BJ (cell line): ENCODE results near the gene CRTC1. TPM values are rescaled to one million over a fixed set of nuclear protein-coding genes. Genes with fewer than 3 reads are reported as not detected.

Source experiments
- CTCF ChIA-PET: fragments of 350-600 bp; formaldehyde crosslinking; extraction: SDS; loops from one replicate; lab custom pipeline; 2021; ENCODE audit warnings: antibody characterized with exemption, inconsistent platforms; lab: Yijun Ruan, JAX
- POLR2A ChIA-PET: fragments of 300-600 bp; sonication (Branson Sonifier 250); formaldehyde crosslinking; extraction: SDS; loops from one replicate; lab custom pipeline; 2021; ENCODE audit warnings: antibody characterized with exemption; lab: Charles Lee
- DNase-seq: peaks from one replicate; pipeline ENCODE4 v3.0.0-alpha.2; 2011; ENCODE audit warnings: low read depth
- H3K27me3 ChIP-seq: 2 replicates; pipeline ENCODE4 v1.6.0; 2011; ENCODE audit warnings: low read length; ENCODE audit not compliant: control insufficient read depth, insufficient read depth
- H3K36me3 ChIP-seq: 2 replicates; pipeline ENCODE4 v1.5.1; 2011; ENCODE audit warnings: low read length; ENCODE audit not compliant: control insufficient read depth, insufficient read depth
- H3K4me3 ChIP-seq: 2 replicates; pipeline ENCODE4 v1.5.1; 2011; ENCODE audit warnings: low read depth, mild to moderate bottlenecking, control low read depth, low read length
- polyA plus RNA-seq: library from polyadenylated mRNA; depleted of rRNA; stranded (reverse); fragments of >200 nt; gene quantifications from 2 replicates; pipeline ENCODE4 v1.2.3, GENCODE V29; 2011
- TF ChIP-seq, protein P1 (sequence below): IDR thresholded peaks from 2 replicates; pipeline ENCODE4 v1.5.1; 2011; ENCODE audit warnings: low read depth, mild to moderate bottlenecking, control low read depth, inconsistent platforms, low read length, moderate library complexity; ENCODE audit not compliant: insufficient read depth

The CRTC1 gene
- polyA plus RNA-seq, 1 experiment = 1.5 TPM

DNA sequence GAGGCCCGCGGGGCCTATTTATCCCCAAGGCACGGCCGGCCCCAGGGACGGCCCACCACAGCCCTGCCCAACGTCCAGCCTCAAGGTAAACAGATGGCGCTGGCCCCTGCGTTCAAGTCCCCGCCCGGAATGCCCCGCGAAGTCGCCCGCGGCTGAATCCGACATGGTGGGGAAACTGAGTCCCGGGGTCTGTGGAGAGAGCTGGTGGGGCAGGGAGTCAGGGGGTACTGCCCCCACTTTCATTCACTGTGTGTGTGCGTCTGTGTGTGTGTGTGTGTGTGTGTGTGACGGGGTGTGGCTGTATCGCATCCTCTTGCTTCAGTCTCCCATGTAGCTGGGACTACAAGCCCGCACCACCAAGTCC lies 107.8 kb downstream of the CRTC1 start:
- no peak overlapping the region for H3K4me3 ChIP-seq
- ChIA-PET POLR2A (no interaction called here), CTCF (no interaction called here)
- TF ChIP-seq, protein P1, sequence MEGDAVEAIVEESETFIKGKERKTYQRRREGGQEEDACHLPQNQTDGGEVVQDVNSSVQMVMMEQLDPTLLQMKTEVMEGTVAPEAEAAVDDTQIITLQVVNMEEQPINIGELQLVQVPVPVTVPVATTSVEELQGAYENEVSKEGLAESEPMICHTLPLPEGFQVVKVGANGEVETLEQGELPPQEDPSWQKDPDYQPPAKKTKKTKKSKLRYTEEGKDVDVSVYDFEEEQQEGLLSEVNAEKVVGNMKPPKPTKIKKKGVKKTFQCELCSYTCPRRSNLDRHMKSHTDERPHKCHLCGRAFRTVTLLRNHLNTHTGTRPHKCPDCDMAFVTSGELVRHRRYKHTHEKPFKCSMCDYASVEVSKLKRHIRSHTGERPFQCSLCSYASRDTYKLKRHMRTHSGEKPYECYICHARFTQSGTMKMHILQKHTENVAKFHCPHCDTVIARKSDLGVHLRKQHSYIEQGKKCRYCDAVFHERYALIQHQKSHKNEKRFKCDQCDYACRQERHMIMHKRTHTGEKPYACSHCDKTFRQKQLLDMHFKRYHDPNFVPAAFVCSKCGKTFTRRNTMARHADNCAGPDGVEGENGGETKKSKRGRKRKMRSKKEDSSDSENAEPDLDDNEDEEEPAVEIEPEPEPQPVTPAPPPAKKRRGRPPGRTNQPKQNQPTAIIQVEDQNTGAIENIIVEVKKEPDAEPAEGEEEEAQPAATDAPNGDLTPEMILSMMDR = no peak
- H3K36me3 ChIP-seq = no peaks in the 10 kb centered on the region
- DNase-seq = no peak
- peaks cover 36% of the 10 kb centered on the region for H3K27me3 ChIP-seq

DNA sequence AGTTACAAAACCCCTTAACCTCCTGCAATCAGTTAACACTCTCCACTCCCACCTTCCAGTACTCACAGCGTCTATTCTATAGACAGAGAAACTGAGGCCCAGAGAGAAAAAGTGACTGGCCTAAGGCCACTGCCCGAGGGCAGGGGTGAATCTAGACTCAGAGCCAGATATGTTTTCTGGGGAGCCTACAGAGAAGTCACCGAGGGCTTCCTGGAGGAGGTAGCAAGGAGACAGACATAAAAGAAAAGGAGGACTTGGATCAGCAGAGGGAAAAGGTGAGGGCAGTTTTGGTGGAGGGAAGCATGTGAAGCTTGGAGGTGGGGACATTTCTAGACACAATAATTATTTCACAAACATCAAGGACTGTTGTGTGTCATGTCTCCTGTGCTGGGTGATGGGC lies 109.2 kb downstream of the CRTC1 start:
- TF ChIP-seq, protein P1 = no peak

DNA sequence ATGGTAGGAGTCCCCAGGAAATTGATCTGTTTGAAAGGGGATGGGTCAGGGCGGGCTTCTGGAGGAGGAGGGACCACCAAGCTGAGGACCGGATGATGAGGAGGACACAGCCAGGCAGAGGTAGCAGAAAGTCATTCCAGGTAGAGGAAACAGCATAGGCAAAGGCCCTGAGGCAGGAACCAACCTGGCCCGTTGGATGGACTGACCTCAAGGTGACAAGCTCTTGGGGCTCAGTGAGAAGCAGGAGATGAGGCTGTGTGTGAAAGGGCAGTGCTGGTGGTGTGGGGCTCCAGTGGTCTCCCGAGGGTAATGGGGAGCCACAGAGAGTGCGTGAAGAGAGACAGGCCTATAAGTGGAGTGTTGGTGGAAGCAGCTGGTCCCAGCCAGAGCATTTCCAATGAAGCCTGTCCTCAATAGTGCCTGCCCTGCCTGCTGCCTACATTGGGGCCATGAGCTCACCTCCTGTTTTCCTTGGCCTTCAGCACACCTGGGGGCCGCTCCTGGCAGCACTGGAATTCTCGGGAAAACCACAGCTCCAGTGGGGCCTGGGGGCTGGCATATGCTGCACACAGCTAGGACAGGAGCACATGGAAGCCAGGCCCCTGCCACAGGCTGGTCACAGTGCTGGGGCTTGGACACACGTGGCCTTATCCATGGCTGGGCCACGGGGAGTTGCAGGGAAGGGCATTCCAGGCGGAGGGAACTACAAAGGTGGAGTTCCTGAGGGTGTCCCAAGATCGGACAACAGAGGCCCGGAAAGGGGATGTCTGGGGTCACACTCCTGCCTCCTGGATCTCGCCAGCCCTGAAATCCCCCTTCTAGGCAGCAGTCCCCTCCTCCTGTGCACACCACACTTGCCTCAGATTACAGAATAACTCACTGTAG lies 109.9 kb downstream of the CRTC1 start:
- Histone ChIP-seq H3K4me3 (no peak overlapping the region), H3K27me3 (peaks cover 33% of the 10 kb centered on the region), H3K36me3 (no peaks in the 10 kb centered on the region)
- CTCF ChIA-PET = interaction anchor here (1.0 kb wide), 1 partner anchor 204 kb away, joined by 3 read pairs; no protein-coding TSS in a partner anchor
- DNase-seq = no peak
- POLR2A ChIA-PET = no interaction called here
- TF ChIP-seq, protein P1 = no peak

More for the DNA sequence above, 109.2 kb downstream of the CRTC1 start:
- Histone ChIP-seq H3K27me3 (peaks cover 34% of the 10 kb centered on the region), H3K4me3 (no peak overlapping the region), H3K36me3 (no peaks in the 10 kb centered on the region)
- CTCF ChIA-PET = interaction anchor here (1.0 kb wide), 1 partner anchor 203 kb away, joined by 3 read pairs; no protein-coding TSS in a partner anchor
- no peak for DNase-seq
- POLR2A ChIA-PET = no interaction called here

DNA sequence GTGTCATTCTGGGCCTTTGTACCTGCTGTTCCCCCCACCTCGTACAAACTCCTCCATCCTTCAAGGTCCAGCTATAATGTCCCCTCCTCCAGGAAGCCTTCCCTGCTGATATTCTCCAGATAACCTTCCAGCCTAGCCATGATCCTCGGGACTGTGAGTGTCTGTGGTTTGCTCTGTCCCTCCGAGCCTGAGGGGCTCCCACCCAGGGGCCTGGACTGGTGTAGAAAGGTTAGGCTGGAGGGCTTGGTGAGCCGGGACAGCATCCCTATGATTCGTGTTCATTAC lies 110.5 kb downstream of the CRTC1 start:
- ChIA-PET POLR2A (no interaction called here), CTCF (interaction anchor here (0.7 kb wide), 1 partner anchor 13 kb away, joined by 3 read pairs; no protein-coding TSS in a partner anchor)
- no peak for DNase-seq
- H3K4me3 ChIP-seq = no peak overlapping the region
- H3K36me3 ChIP-seq = no peaks in the 10 kb centered on the region
- TF ChIP-seq, protein P1 = no peak
- H3K27me3 ChIP-seq = peaks cover 29% of the 10 kb centered on the region

DNA sequence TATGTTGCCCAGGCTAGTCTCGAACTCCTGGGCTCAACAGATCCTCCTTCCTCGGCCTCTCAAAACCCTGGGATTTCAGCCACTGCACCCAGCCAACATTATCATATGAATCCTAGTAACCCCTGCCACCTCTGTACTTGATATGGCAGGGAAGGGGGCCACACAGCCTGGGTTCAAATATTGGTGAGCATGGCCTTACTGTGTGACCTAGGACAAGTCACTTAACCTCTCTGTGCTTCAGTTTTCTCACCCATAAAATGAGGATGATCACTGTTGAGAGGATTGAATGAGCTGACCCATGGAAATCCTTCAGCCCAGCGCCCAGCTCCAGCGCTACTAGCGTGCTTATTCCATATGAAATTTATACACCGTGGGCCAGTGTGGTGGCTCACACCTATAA lies 111.2 kb downstream of the CRTC1 start:
- ChIA-PET POLR2A (interaction anchor here (0.5 kb wide), 1 partner anchor 48 kb away, joined by 6 read pairs; no protein-coding TSS in a partner anchor), CTCF (interaction anchor here (0.7 kb wide), 1 partner anchor 12 kb away, joined by 3 read pairs; no protein-coding TSS in a partner anchor)
- H3K36me3 ChIP-seq = no peaks in the 10 kb centered on the region
- DNase-seq = no peak
- no peak overlapping the region for H3K4me3 ChIP-seq
- peaks cover 25% of the 10 kb centered on the region for H3K27me3 ChIP-seq
- TF ChIP-seq, protein P1 = no peak
